Measurements from ENCODE around the gene MGAT3. TPM values are rescaled to one million over a fixed set of nuclear protein-coding genes. Genes with fewer than 3 reads are reported as not detected.
A peak's percentile ranks its signal among the peaks of the same experiment; 100 is the strongest.

MGAT3 gene
- polyA plus RNA-seq, 4 donors, result 18.4 to 31.1 (median 25.7) TPM

DNA sequence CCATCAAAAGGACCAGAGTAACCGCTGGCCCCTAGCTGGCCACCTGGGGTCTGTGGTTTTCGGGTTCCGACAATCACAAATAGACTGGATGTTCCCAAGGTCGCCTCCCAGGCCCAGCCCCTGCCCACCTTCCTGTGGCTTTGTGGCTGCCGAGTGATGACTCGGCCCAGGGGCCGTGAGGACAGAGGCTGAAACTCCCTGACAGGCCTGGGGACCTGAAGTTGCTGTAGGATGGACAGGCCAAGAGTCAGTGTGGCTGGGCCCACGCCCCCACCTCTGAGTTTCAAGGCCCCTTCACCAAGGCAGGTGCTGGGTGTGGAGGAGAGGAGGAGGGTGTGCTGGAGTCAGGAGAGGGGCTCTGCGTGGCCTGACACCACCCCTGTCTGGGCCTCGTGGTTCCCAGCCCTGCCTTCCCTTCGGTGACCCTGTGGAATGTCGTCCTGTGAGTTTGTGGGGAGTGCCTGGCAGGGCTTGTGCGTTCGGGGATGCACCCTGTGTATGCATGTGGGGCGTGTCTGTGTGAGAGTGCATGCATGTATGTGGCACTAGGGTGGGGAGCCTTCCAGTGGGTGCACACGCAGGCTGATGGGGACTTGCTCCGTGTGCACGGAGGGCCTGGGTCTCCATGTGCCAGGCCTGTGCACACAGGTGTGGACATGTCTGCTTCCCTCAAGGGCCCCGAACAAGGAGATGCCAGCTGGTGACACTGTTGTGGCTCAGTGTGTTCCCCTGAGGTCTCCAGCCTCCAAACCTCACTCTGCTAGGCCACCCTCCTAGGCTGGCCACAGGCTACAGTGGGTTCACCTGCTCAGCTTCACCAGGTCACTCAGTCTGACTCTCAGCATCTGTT, 8.4 kb upstream of the MGAT3 start:
- peak in 1 of 4 donors; percentile 59 for DNase-seq (ENCODE audit: low read depth in 4 of 4, low spot score in 2 of 4)

GRCh38 chr22:39449708-39450107, 7.1 kb upstream of the MGAT3 start:
- DNase-seq (ENCODE audit: low read depth in 4 of 4, low spot score in 2 of 4), result no peak

GRCh38 chr22:39450258-39450955, 6.4 kb upstream of the MGAT3 start:
- no peak for DNase-seq (ENCODE audit: low read depth in 4 of 4, low spot score in 2 of 4)

DNA sequence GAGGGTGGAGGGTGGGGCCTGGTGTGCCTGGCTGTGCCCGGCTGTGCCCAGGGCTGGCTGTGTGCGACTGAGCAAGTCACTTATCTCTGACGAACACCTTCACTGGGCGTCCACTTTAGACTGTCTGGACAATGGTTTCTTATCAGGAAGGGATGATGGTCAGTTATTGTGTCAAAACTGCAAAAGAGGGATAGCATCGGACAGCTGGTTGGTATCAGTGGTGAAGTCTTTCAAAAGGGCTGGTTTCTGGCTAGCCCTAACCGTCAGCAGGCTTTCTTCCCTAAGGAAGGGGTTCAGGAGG, 4.1 kb upstream of the MGAT3 start:
- DNase-seq (ENCODE audit: low read depth in 4 of 4, low spot score in 2 of 4), result no peak

GRCh38 chr22:39453765-39454378, 2.9 kb upstream of the MGAT3 start:
- DNase-seq (ENCODE audit: low read depth in 4 of 4, low spot score in 2 of 4), result no peak

GRCh38 chr22:39454385-39454871, 2.4 kb upstream of the MGAT3 start:
- DNase-seq (ENCODE audit: low read depth in 4 of 4, low spot score in 2 of 4), result no peak

DNA sequence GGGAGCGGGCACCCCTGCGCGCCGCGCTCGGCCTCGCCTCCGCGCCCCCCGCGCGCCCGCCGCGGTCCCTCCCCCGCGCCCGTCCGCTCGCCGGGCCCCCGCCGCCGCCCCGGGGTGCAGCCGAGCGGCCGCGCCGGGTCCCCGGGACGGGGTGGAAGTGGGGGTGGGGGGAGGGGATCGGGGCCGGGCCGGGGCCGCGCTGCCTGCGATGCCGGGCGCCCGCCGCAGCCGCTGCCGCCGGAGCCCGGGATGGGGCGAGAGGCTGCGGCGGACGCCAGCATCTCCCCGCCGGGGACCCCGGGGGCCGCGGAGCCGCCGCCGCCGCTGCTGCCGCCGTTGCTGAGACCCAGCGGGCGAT, 365 bp downstream of the MGAT3 start:
- no peak for DNase-seq (ENCODE audit: low read depth in 4 of 4, low spot score in 2 of 4)

DNA sequence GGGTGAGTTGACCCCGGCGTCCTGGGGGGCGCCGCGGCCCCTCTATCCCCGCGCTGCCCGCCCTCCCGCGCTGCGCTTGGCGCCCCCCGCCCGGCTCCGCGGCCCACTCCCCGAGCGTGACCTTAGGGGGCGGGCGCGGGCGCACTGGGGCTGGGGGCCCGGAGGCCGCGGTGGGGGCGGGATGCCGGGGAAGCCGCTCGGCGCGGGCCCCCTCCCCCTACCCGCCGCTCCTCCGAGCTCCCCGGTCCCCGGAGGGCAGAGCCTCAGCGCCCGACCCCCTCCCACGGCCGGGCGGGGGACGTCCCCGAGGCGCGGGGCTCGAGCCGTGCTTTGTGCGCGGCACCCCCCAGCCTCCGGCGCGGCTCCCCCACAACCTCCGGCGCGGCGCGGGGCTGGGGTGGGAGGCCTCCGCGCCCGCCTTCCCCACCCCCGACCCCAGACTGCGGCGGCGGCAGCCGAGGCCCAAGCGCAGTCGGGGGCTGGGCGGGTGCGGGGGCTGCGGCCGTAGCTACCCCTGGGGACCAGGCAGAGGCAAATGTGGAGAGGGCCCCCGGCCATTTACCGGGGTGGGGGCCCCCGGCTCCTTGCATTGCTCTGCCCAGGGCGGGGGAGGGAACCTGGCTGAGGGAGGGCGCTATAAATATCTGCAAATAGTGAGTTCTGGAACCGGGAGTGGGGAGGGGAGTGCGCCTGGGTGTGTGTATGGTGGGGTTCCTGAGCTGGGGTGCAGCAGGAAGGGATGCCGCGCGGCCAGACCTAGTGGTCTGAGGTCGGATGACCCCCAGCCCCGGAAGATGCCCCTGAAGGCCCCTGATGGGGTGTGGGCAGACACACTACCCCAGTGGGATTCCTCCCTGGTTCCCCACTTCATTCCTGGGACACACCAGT, 988 bp downstream of the MGAT3 start:
- no peak for DNase-seq (ENCODE audit: low read depth in 4 of 4, low spot score in 2 of 4)

DNA sequence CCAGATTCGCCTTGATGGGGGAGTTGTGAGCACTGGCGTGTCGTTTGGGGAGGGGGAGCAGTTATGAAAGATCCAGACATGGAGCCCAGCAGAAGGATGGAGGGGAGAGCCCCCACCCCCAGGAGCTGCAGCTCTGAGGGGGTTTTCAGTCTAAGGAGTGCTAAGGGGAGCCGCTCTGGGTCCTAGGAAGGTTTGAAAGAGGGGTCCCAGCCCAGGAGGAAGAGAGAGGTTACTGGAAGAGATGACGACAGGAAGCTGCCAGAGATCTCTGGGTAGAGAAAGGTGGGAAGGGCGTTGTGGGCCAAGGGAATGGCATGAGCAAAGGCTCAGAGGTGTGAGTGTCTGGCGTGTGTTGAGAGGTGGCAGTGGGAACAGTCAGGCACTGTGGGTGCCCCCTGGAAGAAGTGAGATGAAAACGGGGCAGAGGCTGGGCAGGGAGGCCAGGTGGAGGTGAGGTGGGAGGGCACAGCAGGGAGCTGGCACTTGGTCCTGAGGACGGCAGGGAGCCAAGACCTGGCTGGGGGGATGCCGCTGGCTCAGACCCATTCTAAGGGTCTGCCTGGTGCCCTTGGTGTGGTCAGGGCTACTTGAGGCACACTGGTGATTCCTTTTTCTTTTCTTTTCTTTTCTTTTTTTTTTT, 1.8 kb downstream of the MGAT3 start:
- DNase-seq (ENCODE audit: low read depth in 4 of 4, low spot score in 2 of 4), result no peak

DNA sequence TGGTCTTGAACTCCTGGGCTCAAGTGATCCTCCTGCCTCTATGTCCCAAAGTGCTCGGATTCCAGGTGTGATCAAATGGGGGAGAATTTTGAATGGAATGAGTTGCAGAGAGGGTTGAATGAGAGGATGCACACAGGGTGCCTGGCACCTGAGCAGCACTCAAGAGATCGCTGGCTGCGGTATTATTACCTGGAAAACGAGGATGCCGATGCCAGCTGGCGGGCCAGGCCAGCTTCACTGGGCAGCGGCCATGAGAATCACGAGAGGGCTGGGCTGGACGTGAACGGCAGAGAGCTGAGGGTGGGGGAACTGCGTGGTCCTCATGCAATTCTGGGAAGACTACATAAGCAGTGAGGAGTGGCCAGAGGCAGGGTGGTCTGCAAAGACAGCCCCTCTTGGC, 2.9 kb downstream of the MGAT3 start:
- no peak for DNase-seq (ENCODE audit: low read depth in 4 of 4, low spot score in 2 of 4)

DNA sequence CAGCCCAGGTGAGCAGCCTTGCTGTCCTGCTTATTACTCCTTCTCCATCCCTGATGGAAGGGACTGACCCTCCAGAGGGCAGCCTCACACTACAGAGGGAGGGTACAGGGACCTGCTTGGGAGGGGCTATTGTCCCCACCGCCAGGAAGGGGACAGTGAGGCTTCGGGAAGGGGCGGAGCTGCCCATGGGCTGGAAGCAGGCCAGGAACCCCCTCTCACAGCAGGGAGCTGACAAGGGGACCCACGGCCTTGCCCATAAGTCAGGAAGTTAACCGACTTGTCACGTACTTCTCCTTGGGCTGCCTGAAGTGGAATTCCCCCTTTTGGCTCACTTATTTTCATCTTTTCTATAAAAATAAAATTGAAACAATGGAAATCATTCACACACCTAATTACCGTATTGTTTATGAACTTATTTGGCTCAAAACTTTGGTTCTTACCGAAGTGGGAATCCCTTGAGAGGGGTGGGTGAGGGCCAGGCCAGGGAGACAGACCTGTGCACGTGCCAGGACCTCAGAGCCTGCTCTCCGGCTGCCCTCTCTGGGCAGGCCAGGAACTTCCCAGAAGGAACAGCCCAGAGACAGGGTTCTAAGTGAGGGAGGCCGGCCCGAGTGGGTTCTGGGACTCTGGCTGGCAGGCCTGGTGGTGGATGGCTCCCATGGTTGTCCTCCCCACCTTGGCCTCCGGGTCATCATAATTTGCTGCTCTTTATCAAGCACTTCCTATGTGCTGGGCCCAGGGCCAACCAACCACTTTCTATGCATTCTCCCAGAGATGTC, 5.8 kb downstream of the MGAT3 start:
- DNase-seq (ENCODE audit: low read depth in 4 of 4, low spot score in 2 of 4), result no peak

DNA sequence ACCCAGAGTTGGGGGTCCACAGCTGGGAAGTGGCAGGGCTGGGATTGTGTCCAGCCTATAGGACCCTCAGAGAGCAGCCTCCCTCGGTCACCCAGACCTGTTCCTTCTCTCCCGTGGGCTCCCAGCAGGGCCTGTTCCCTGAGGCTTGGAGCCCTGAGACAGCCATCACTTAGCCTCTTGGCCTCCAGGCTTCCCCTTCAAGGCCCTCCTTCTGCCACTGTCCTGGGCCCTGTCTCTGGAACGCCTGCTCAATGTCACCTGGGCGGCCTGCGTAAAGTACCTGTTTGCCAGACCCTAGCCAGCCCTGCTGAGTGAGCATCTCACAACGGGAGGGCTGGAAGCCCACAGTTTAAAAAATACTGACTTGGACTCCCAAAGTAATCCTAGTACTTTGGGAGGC, 6.5 kb downstream of the MGAT3 start:
- DNase-seq (ENCODE audit: low read depth in 4 of 4, low spot score in 2 of 4), result no peak

- DNase-seq (ENCODE audit: low read depth in 4 of 4, low spot score in 2 of 4), result no peak
These were observed 7.1 kb downstream of the MGAT3 start for GRCh38 chr22:39463931-39464390.

DNA sequence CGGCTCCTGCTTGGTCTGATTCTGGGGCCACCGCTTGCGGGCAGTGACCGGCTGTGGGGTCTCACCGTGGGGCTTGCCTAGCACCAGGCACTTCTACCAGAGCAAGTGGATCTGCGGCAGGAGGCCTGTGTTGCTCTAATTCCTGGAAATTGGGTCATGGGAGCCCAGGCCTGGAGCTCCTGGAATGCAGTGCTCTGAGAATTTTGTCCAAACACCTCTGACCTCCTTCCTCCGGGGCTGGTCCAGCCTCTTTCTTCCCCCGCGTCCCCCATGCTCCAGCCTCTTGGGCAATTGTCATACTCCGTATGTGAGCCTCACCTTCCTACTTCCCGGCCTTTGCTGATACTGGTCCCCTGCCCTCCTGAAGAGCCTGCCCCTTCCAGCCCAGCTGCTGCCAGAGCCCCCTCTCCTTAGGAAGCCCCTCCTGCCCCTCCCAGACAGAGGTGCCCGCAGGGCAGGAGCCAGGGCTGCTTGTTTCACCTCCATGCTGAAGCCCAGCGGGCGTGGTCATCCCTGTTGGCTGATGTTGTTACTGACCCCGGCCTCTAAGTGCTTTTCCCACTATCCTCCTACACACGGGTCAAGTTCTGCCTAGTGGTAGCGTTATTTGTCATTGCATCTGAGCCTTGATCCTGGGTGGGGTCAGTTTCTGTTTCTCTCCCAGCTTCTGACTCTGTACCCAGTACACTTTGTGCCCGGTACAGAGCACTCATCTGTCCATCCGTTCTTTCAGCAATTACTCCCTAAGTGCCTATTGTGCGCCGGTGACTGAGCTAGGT, 9.6 kb downstream of the MGAT3 start:
- no peak for DNase-seq (ENCODE audit: low read depth in 4 of 4, low spot score in 2 of 4)

DNA sequence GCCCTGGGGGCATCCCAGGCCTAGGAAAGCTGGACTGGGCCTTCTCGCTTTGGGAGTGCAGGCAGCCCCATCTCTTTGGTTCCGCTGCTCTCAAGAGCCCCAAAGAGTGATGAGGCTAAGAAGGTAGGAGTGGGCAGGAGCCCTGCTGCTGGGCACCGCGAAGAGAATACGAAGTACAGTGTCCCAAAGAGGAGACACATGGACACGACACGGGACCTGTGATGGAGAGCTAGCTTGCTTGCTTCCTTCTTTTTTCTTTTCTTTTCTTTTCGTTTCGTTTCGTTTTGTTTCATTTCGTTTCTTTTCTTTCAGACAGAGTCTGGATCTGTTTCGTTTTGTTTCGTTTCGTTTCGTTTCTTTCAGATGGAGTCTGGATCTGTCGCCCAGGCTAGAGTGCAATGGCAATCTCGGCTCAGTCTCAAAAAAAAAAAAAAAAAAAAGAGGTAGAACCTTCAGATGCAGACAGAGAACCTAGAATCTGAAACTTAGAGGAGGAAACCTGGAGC, 10.6 kb downstream of the MGAT3 start:
- DNase-seq (ENCODE audit: low read depth in 4 of 4, low spot score in 2 of 4), result no peak

GRCh38 chr22:39468487-39469325, 11.9 kb downstream of the MGAT3 start:
- DNase-seq (ENCODE audit: low read depth in 4 of 4, low spot score in 2 of 4), result no peak

DNA sequence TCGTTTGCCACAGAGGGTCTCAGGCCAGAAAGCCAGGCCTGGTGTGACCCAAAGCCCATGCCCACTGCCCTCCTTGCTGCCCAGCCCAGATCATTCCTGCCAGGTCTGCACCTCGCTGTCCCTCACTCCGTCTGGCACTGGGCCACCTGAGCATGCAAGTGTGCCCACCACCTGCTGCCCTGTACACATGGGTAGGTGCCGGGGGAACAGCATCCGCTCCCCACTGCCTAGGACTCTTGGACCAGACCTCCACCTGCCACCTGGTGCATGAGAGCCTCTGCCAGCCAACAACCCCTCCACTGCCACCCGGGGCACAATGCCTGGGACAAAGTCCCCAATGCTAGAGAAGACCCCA, 12.5 kb downstream of the MGAT3 start:
- no peak for DNase-seq (ENCODE audit: low read depth in 4 of 4, low spot score in 2 of 4)

Measured in left renal cortex interstitium (tissue), 4 donors.